Bronchial epithelial cell (primary cell): ENCODE results near the gene SRGAP3. TPM values are rescaled to one million over a fixed set of nuclear protein-coding genes. Genes with fewer than 3 reads are reported as not detected.

Source experiments
- DNase-seq: peaks from one replicate; pipeline ENCODE4 v3.0.0-alpha.2; 2010; ENCODE audit warnings: low read depth
- FAIRE-seq: peaks from 2 replicates; lab custom pipeline; 2011; peaks lifted over from hg19 to GRCh38; lab: Jason Lieb, UNC
- H3K27me3 ChIP-seq: 2 replicates; pipeline ENCODE4 v1.5.1; 2011; ENCODE audit warnings: low read length; ENCODE audit not compliant: control insufficient read depth, insufficient read depth
- H3K36me3 ChIP-seq: 2 replicates; pipeline ENCODE4 v1.5.1; 2011; ENCODE audit warnings: low read length; ENCODE audit not compliant: control insufficient read depth, insufficient read depth
- H3K4me3 ChIP-seq: 2 replicates; pipeline ENCODE4 v1.5.1; 2011; ENCODE audit warnings: mild to moderate bottlenecking, low read depth, low read length, control low read depth
- CTCF ChIP-seq: IDR thresholded peaks from 2 replicates; pipeline ENCODE4 v1.5.1; 2011; ENCODE audit warnings: mild to moderate bottlenecking, moderate library complexity, low read length, control low read depth, inconsistent platforms; ENCODE audit not compliant: insufficient read depth, severe bottlenecking
- total RNA-seq: library from RNA; depleted of rRNA; stranded (reverse); fragments of >200 nt; gene quantifications from 2 replicates; pipeline ENCODE4 v1.2.1, GENCODE V29; 2014

Gene SRGAP3
- total RNA-seq, 1 donor from 2014 or later: 30.5 TPM

DNA sequence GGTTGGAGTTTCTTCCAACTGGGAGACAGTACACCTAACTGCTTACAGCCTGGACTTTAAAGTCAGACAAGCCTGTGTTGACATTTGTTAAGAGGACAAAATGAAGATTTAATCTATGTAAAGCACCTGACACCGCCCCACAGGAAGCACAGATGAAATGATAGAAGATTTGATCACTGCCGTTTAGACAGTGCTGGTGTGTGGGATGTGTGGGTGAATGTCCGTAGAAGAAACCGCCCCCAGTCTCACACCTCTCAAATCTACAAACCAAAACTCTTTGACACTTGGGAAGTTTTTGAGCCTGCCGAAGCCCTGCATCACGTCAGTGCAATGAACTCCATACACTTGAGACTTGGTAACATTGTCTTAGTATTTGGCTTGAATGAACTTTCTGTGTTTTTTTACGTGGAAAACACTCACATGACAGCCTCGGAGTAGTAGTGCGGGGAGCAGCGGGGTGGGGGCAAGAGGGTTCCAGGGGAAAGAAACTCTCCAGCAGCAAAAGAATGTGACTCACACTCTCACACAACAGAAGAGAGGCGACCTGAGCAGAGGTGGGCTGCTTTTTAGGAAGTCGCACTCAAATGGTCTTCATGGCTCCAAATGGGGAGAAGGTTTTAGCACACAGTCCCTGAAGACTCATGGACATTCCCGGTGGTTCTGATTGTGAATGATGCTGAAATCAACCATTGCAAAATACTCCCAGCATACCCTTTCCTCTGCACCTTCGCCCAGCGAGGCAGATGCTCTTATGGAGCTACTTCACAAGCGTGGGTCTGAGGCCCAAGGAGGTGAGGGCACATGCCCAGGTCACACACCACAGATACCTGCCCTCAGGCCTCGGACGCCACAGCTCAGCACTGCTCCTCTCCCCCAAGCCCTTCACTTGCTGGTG is 79.2 kb downstream of the SRGAP3 start:
- no peak for FAIRE-seq
- no peak for TF ChIP-seq CTCF
- peaks cover 1% of the 10 kb centered on the region for H3K36me3 ChIP-seq
- no peaks in the 10 kb centered on the region for H3K27me3 ChIP-seq
- peak; percentile 58 for DNase-seq
- H3K4me3 ChIP-seq: no peak overlapping the region

DNA sequence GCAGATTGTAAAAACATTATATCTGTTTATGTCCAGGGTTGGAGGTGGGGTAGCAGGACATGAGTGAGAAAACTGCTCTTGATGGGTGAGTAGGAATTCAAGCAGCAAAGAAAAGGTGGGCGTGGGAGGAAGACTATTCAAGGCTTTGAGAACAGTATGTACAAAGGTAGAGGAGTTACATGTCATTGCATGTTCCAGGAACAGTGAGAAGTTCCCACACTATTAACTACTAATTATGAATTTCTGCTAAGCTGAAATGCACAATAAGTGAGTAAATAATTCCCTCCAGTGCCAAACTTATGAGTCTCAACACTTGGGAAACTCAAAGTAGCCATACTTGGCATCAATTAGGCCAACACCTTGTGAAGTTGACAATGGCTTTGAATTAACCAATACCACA is 80.1 kb downstream of the SRGAP3 start:
- Histone ChIP-seq H3K27me3 (no peaks in the 10 kb centered on the region), H3K4me3 (no peak overlapping the region), H3K36me3 (no peaks in the 10 kb centered on the region)
- FAIRE-seq: peak; percentile 93
- peak; percentile 100 for DNase-seq
- TF ChIP-seq CTCF: no peak

- TF ChIP-seq CTCF: no peak
- H3K27me3 ChIP-seq: no peaks in the 10 kb centered on the region
- no peaks in the 10 kb centered on the region for H3K36me3 ChIP-seq
- H3K4me3 ChIP-seq: no peak overlapping the region
- FAIRE-seq (no peak), DNase-seq (peak; percentile 72)
Measured at GRCh38 chr3:9168241-9168741, 81.2 kb downstream of the SRGAP3 start.

- H3K36me3 ChIP-seq: no peaks in the 10 kb centered on the region
- H3K4me3 ChIP-seq: no peak overlapping the region
- DNase-seq: peak; percentile 47
- no peak for FAIRE-seq
- no peaks in the 10 kb centered on the region for H3K27me3 ChIP-seq
- no peak for TF ChIP-seq CTCF
Measured at GRCh38 chr3:9167222-9167621, 82.2 kb downstream of the SRGAP3 start.

DNA sequence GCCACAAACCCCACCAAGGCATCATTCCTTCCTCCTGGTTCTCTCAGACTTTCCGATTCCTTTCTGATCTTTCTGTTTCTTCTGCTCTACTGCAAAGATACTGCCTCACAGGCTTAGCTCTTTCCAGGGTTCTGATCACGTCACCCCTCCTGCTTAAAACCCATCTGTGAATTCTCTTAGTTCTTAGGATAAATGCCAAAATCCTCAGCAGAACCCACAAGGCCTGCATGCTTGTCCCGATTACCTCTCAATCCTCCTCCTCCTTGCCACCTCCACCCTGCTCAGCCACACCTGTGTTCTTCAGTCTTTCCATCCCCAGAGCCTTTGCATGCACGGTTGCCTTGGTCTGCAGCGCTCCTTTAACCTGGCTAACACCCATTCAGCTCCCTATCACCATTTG is 84.0 kb downstream of the SRGAP3 start:
- Histone ChIP-seq H3K36me3 (no peaks in the 10 kb centered on the region), H3K27me3 (no peaks in the 10 kb centered on the region), H3K4me3 (no peak overlapping the region)
- FAIRE-seq (no peak), DNase-seq (no peak)
- no peak for TF ChIP-seq CTCF
